ENCODE measurements around the gene COA1.

Gene COA1

DNA sequence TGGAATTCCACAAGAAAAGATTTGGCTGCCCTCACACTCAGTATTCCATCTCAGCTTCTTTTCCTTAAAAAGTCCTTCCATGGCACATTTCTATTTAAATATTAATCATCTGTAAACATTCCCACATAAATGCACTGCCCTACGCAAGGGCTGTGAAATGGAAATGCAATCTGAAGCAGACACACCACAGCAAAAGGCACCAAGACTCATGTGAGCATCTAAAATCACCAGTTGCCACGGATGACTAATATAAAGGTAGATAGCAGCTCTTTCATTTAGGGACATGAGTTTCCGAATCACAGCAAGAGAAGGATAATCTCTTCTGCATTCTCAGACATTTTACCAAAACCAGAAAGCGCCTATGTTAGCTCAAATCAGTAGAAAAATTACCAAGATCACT, 31.6 kb downstream of the COA1 start:
- Histone ChIP-seq H3F3A (ENCODE audit: control insufficient read depth, insufficient read depth) (peaks cover 3% of the 10 kb centered on the region), H3K4me1 (ENCODE audit: control insufficient read depth, low read length) (peaks cover 68% of the 10 kb centered on the region), H3K27me3 (ENCODE audit: control insufficient read depth, low read length) (no peaks in the 10 kb centered on the region), H3K79me2 (ENCODE audit: control insufficient read depth, low read length) (peaks cover 84% of the 10 kb centered on the region), H3K36me3 (ENCODE audit: control insufficient read depth, low read length) (no peaks in the 10 kb centered on the region), H3K9me2 (replicated peaks; ENCODE audit: control insufficient read depth, low read length) (no peaks in the 10 kb centered on the region), H4K20me1 (ENCODE audit: control insufficient read depth, insufficient read depth, low read depth, low read length) (no peaks in the 10 kb centered on the region), H3K27ac (ENCODE audit: low read depth, low read length) (no peak overlapping the region), H3K4me2 (ENCODE audit: low read length) (no peak overlapping the region), H3K9me3 (ENCODE audit: control insufficient read depth, insufficient read depth, low read length) (no peaks in the 10 kb centered on the region), H3K4me3 (ENCODE audit: low read length) (no peak overlapping the region)
- TF ChIP-seq EZH2phosphoT487 (IDR thresholded peaks at IDR 0.05; ENCODE audit: borderline replicate concordance, low read length): no peak
- TF ChIP-seq, protein P1, sequence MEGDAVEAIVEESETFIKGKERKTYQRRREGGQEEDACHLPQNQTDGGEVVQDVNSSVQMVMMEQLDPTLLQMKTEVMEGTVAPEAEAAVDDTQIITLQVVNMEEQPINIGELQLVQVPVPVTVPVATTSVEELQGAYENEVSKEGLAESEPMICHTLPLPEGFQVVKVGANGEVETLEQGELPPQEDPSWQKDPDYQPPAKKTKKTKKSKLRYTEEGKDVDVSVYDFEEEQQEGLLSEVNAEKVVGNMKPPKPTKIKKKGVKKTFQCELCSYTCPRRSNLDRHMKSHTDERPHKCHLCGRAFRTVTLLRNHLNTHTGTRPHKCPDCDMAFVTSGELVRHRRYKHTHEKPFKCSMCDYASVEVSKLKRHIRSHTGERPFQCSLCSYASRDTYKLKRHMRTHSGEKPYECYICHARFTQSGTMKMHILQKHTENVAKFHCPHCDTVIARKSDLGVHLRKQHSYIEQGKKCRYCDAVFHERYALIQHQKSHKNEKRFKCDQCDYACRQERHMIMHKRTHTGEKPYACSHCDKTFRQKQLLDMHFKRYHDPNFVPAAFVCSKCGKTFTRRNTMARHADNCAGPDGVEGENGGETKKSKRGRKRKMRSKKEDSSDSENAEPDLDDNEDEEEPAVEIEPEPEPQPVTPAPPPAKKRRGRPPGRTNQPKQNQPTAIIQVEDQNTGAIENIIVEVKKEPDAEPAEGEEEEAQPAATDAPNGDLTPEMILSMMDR (IDR thresholded peaks at IDR 0.05; ENCODE audit: low read depth, low read length, poor library complexity, severe bottlenecking): no peak

DNA sequence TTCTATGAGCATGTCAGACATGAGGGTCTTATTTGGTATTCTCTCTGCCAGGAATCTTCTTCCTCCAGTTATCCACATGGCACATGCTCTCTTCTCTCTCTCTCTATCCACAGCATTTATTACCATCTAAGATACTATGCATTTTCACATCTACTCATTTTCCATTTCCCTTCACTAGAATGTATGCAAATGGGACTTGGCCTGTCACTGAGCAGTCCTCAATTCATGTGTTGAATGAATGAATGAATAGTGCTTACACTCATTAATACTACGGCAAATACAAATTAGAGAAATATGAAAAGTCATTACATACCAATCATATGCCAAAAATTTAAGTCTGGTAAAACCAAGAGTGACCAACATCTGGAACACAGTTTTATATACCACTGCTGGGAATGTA, 34.0 kb downstream of the COA1 start:
- Histone ChIP-seq H3K4me1 (ENCODE audit: control insufficient read depth, low read length) (peaks cover 66% of the 10 kb centered on the region), H3K4me2 (ENCODE audit: low read length) (no peak overlapping the region)

DNA sequence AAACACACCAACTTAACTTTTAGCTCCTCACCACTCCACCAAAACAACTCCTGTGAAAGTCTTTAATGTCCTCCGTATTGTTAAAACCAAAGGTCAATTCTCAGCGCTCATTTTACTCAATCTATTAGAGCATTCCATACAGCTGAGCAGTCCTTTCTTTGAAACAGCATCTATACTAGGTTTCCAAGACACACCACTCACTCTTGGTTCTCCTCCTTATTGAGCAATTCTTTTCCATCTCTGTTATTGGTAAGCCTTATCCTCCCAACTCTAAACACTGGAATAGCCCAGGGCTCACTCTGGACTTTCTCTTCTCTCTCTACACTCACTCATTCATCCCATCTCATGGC, 34.9 kb downstream of the COA1 start:
- no peaks in the 10 kb centered on the region for H3K9me2 ChIP-seq (replicated peaks; ENCODE audit: control insufficient read depth, low read length)

More for the DNA sequence above, 34.0 kb downstream of the COA1 start:
- TF ChIP-seq, protein P1 (IDR thresholded peaks at IDR 0.05; ENCODE audit: low read depth, low read length, poor library complexity, severe bottlenecking): no peak
- TF ChIP-seq EZH2phosphoT487 (IDR thresholded peaks at IDR 0.05; ENCODE audit: borderline replicate concordance, low read length): no peak
- Histone ChIP-seq H3K27ac (ENCODE audit: low read depth, low read length) (no peak overlapping the region), H3F3A (ENCODE audit: control insufficient read depth, insufficient read depth) (no peaks in the 10 kb centered on the region), H3K9me2 (replicated peaks; ENCODE audit: control insufficient read depth, low read length) (no peaks in the 10 kb centered on the region), H3K27me3 (ENCODE audit: control insufficient read depth, low read length) (no peaks in the 10 kb centered on the region), H3K4me3 (ENCODE audit: low read length) (no peak overlapping the region), H3K36me3 (ENCODE audit: control insufficient read depth, low read length) (no peaks in the 10 kb centered on the region), H3K79me2 (ENCODE audit: control insufficient read depth, low read length) (peaks cover 94% of the 10 kb centered on the region), H3K9me3 (ENCODE audit: control insufficient read depth, insufficient read depth, low read length) (no peaks in the 10 kb centered on the region), H4K20me1 (ENCODE audit: control insufficient read depth, insufficient read depth, low read depth, low read length) (no peaks in the 10 kb centered on the region)

More for the DNA sequence above, 34.9 kb downstream of the COA1 start:
- H3K27ac ChIP-seq (ENCODE audit: low read depth, low read length): no peak overlapping the region
- no peak overlapping the region for H3K4me2 ChIP-seq (ENCODE audit: low read length)
- TF ChIP-seq, protein P1 (IDR thresholded peaks at IDR 0.05; ENCODE audit: low read depth, low read length, poor library complexity, severe bottlenecking): no peak
- no peak for TF ChIP-seq EZH2phosphoT487 (IDR thresholded peaks at IDR 0.05; ENCODE audit: borderline replicate concordance, low read length)
- peaks cover 58% of the 10 kb centered on the region for H3K4me1 ChIP-seq (ENCODE audit: control insufficient read depth, low read length)
- no peaks in the 10 kb centered on the region; the same call in 1 of the 2 replicates for H3K36me3 ChIP-seq (ENCODE audit: control insufficient read depth, low read length)
- peaks cover 98% of the 10 kb centered on the region for H3K79me2 ChIP-seq (ENCODE audit: control insufficient read depth, low read length)
- no peak overlapping the region for H3K4me3 ChIP-seq (ENCODE audit: low read length)
- no peaks in the 10 kb centered on the region for H4K20me1 ChIP-seq (ENCODE audit: control insufficient read depth, insufficient read depth, low read depth, low read length)
- H3K27me3 ChIP-seq (ENCODE audit: control insufficient read depth, low read length): no peaks in the 10 kb centered on the region
- no peaks in the 10 kb centered on the region for H3K9me3 ChIP-seq (ENCODE audit: control insufficient read depth, insufficient read depth, low read length)
- H3F3A ChIP-seq (ENCODE audit: control insufficient read depth, insufficient read depth): no peaks in the 10 kb centered on the region
